Fibroblast of villous mesenchyme (primary cell): Measurements from ENCODE around the gene NTN5. TPM values are rescaled to one million over a fixed set of nuclear protein-coding genes. Genes with fewer than 3 reads are reported as not detected.
"Not testable (repeated sequence)": the region's sequence is repeated elsewhere in the genome, so short reads cannot be mapped to it uniquely, and the experiment has no call there.

Source experiments
- DNase-seq: peaks from one replicate; pipeline ENCODE4 v3.0.0-alpha.2; 2010; ENCODE audit warnings: low read depth
- H3K4me3 ChIP-seq: 2 replicates; pipeline ENCODE4 v1.5.1; 2011; ENCODE audit warnings: low read depth, mild to moderate bottlenecking, low read length
- total RNA-seq: library from RNA; depleted of rRNA; stranded (reverse); fragments of >200 nt; gene quantifications from 2 replicates; pipeline ENCODE4 v1.2.3, GENCODE V29; 2012
- TF ChIP-seq, protein P1 (sequence below): IDR thresholded peaks from 2 replicates; pipeline ENCODE4 v1.5.1; 2012; ENCODE audit warnings: low read depth, mild to moderate bottlenecking, low read length; ENCODE audit not compliant: insufficient read depth

The NTN5 gene
- total RNA-seq, 1 donor = not detected

DNA sequence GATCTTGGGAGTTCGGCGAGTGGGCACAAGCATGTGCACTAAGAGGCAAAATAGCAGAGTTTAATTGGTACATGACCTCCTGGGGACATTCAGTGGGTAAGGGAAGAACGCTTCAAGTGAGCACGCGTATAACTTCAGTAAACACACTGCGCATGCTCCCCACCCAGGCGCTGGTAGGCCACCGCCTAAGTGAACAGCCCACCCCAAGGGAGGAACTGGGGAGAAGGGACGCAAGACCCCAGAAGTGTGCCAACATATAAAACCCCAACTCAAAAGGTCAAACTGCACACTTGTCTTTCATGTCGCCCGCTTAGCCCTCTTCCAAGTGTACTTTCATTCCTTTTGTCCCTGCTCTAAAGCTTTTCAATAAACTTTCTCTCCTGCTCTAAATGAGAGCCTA is 10.5 kb upstream of the NTN5 start:
- H3K4me3 ChIP-seq = peak overlapping the region; percentile 32
- TF ChIP-seq, protein P1, sequence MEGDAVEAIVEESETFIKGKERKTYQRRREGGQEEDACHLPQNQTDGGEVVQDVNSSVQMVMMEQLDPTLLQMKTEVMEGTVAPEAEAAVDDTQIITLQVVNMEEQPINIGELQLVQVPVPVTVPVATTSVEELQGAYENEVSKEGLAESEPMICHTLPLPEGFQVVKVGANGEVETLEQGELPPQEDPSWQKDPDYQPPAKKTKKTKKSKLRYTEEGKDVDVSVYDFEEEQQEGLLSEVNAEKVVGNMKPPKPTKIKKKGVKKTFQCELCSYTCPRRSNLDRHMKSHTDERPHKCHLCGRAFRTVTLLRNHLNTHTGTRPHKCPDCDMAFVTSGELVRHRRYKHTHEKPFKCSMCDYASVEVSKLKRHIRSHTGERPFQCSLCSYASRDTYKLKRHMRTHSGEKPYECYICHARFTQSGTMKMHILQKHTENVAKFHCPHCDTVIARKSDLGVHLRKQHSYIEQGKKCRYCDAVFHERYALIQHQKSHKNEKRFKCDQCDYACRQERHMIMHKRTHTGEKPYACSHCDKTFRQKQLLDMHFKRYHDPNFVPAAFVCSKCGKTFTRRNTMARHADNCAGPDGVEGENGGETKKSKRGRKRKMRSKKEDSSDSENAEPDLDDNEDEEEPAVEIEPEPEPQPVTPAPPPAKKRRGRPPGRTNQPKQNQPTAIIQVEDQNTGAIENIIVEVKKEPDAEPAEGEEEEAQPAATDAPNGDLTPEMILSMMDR = no peak
- DNase-seq = peak; percentile 67

DNA sequence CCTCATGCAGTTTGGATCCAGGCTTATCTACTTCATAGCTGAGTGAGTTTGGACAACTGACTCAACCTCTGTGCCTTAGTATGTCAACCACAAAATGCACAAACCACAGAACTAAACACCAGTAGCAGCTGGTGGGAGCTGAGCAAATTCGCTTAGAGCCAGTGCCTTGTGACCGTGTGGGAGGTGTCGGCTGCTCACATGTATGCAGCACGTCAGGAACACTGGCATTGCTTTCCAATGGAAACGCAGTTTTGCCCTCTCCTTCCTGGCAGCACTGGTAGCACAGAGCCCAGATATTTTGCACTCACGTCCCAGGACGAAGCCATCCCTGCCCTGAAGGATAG is 8.3 kb upstream of the NTN5 start:
- no peak overlapping the region for H3K4me3 ChIP-seq
- TF ChIP-seq, protein P1 = no peak
- peak; percentile 95 for DNase-seq

GRCh38 chr19:48680436-48681126 is 7.8 kb upstream of the NTN5 start:
- TF ChIP-seq, protein P1 = no peak
- no peak for DNase-seq
- no peak overlapping the region for H3K4me3 ChIP-seq

DNA sequence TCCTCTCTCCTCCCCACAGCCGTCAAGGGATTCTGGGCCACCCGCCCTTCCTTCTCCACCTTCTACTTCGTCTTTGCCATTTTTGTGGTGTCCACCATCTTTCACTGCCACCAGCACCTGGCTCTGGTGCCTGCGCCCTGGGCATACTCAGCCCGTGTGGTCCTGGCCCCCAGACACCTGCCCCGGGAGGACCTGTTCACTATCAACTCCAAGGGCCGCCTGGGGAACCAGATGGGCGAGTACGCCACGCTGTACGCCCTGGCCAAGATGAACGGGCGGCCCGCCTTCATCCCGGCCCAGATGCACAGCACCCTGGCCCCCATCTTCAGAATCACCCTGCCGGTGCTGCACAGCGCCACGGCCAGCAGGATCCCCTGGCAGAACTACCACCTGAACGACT is 7.2 kb upstream of the NTN5 start:
- H3K4me3 ChIP-seq, DNase-seq: not testable (repeated sequence)

GRCh38 chr19:48678201-48678600 is 5.4 kb upstream of the NTN5 start:
- H3K4me3 ChIP-seq = no peak overlapping the region
- no peak for DNase-seq
- TF ChIP-seq, protein P1 = no peak

- DNase-seq = no peak
- TF ChIP-seq, protein P1 = no peak
- no peak overlapping the region for H3K4me3 ChIP-seq
Measured at GRCh38 chr19:48676887-48677286, 4.1 kb upstream of the NTN5 start.

DNA sequence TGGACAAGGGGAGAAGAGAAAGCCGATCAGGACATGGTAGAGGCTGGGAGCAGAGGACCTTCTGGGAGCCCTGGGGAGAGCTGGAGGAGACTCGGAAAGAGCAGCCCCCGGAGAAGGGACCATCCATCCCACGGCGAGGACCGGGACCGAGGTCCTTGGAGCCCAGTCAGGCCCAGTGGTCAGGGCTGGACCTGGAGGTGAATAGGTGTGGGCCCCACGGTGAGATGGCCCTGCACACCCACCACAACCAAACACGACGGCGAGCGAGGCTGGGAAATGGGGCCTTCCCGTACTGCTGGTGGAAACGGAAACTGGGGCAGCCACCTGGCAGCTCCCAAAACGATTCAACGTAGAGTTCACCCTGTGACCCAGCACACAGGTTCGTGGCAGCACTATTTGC is 3.7 kb upstream of the NTN5 start:
- TF ChIP-seq, protein P1 = no peak
- no peak overlapping the region for H3K4me3 ChIP-seq
- DNase-seq = no peak
